CD4-positive, alpha-beta T cell (primary cell): Measurements from ENCODE around the gene FAM13C. TPM values are rescaled to one million over a fixed set of nuclear protein-coding genes. Genes with fewer than 3 reads are reported as not detected.

Experiments used
- ATAC-seq: fragments of 200-7000 bp; cut with Tn5 transposase; one replicate; pipeline ENCODE4 v1.10.0; 2022; ENCODE audit warnings: mild to moderate bottlenecking; ENCODE audit not compliant: poor library complexity
- CTCF ChIA-PET: fragments of 350-600 bp; sonication (Branson Sonifier 250); formaldehyde crosslinking; loops from one replicate; lab custom pipeline; 2021; ENCODE audit warnings: antibody characterized with exemption, inconsistent platforms; lab: Charles Lee
- POLR2A ChIA-PET: fragments of 350-600 bp; sonication (Branson Sonifier 250); formaldehyde crosslinking; loops from one replicate; lab custom pipeline; 2021; ENCODE audit warnings: antibody characterized with exemption, inconsistent platforms; lab: Charles Lee
- DNase-seq, 14 experiments: peaks; one replicate each; pipeline ENCODE4 v3.0.0-alpha.2; 2013 to 2020; ENCODE audit warnings: mixed read lengths in 2 of 14
- H3K27ac ChIP-seq, 2 donors: one replicate each; pipeline versions ENCODE4 v1.5.1 to v1.7.0; 2013; ENCODE audit warnings: low read length in 2 of 2, low read depth in 1 of 2, mild to moderate bottlenecking in 1 of 2
- H3K27me3 ChIP-seq, 2 experiments: 1 replicate in 1 of 2; 2 replicates in 1 of 2; pipeline versions ENCODE4 v1.6.1 to v1.7.0; 2013; ENCODE audit warnings: low read length in 2 of 2, control low read depth in 1 of 2, mild to moderate bottlenecking in 1 of 2, moderate library complexity in 1 of 2; ENCODE audit not compliant: insufficient read depth in 2 of 2, control insufficient read depth in 1 of 2
- H3K36me3 ChIP-seq: one replicate; pipeline ENCODE4 v1.6.1; 2013; ENCODE audit warnings: low read length, control low read depth; ENCODE audit not compliant: insufficient read depth
- H3K4me1 ChIP-seq: one replicate; pipeline ENCODE4 v1.6.1; 2013; ENCODE audit warnings: low read length, control low read depth; ENCODE audit not compliant: insufficient read depth
- H3K4me3 ChIP-seq: one replicate; pipeline ENCODE4 v1.5.1; 2013; ENCODE audit warnings: mild to moderate bottlenecking, low read length, moderate library complexity
- H3K9me3 ChIP-seq, 2 experiments: 1 replicate in 1 of 2; 2 replicates in 1 of 2; pipeline versions ENCODE4 v1.6.1 to v1.7.0; 2013; ENCODE audit warnings: low read length in 2 of 2, mild to moderate bottlenecking in 2 of 2, control low read depth in 1 of 2, moderate library complexity in 1 of 2; ENCODE audit not compliant: control insufficient read depth in 1 of 2, insufficient read depth in 1 of 2
- H3K27ac Mint-ChIP-seq: one replicate; pipeline ENCODE4 v1.8.0; 2020; ENCODE audit warnings: mixed read lengths
- H3K27me3 Mint-ChIP-seq: one replicate; pipeline ENCODE4 v1.8.0; 2021; ENCODE audit warnings: mixed read lengths
- H3K36me3 Mint-ChIP-seq: one replicate; pipeline ENCODE4 v1.8.0; 2021; ENCODE audit warnings: low read depth, mixed read lengths
- H3K4me1 Mint-ChIP-seq: one replicate; pipeline ENCODE4 v1.8.0; 2021; ENCODE audit warnings: low read depth, mixed read lengths
- H3K4me3 Mint-ChIP-seq: one replicate; pipeline ENCODE4 v1.8.0; 2020; ENCODE audit warnings: mild to moderate bottlenecking, mixed read lengths
- H3K9me3 Mint-ChIP-seq: one replicate; pipeline ENCODE4 v1.8.0; 2020; ENCODE audit warnings: mixed read lengths
- CTCF ChIP-seq: fragments of 200-600 bp; IDR thresholded peaks from one replicate; pipeline ENCODE4 v1.8.0; 2022; ENCODE audit warnings: antibody characterized with exemption, mild to moderate bottlenecking
- intact Hi-C, 2 experiments: fragments of 100-400 bp; cut with DNase I in 1 of 2; cut with micrococcal nuclease in 1 of 2; formaldehyde crosslinking; loops; one replicate each; pipeline versions ENCODE4 v1.15.1 to v1.9.0; 2023 to 2025; cut with DNase I, micrococcal nuclease
- total RNA-seq, 174 experiments: library from RNA in 2 of 174; stranded (reverse) in 2 of 174; gene quantifications; one replicate each; pipeline ENCODE4 v1.2.3 and lab custom pipeline; 2021 to 2026

The FAM13C gene
- total RNA-seq, 2 experiments from 2014 or later: not detected

GRCh38 chr10:59301067-59301754 lies 61.1 kb downstream of the FAM13C start:
- DNase-seq: no peak
- H3K4me3 Mint-ChIP-seq: no peak overlapping the region
- Histone ChIP-seq H3K36me3 (no peaks in the 10 kb centered on the region), H3K4me3 (no peak overlapping the region), H3K9me3 (no peaks in the 10 kb centered on the region), H3K4me1 (no peaks in the 10 kb centered on the region), H3K27me3 (no peaks in the 10 kb centered on the region), H3K27ac (no peak overlapping the region)
- intact Hi-C loops: no loop called here
- ChIA-PET POLR2A (no interaction called here), CTCF (no interaction called here)
- TF ChIP-seq CTCF: no peak
- ATAC-seq: no peak
- no peaks in the 10 kb centered on the region for H3K9me3 Mint-ChIP-seq
- no peaks in the 10 kb centered on the region for H3K27me3 Mint-ChIP-seq
- H3K4me1 Mint-ChIP-seq: no peaks in the 10 kb centered on the region
- no peaks in the 10 kb centered on the region for H3K36me3 Mint-ChIP-seq
- H3K27ac Mint-ChIP-seq: no peak overlapping the region

- no peak overlapping the region for H3K4me3 Mint-ChIP-seq
- H3K27ac Mint-ChIP-seq: no peak overlapping the region
- TF ChIP-seq CTCF: no peak
- ATAC-seq (no peak), DNase-seq (no peak)
- CTCF ChIA-PET: no interaction called here
- no peaks in the 10 kb centered on the region for H3K36me3 Mint-ChIP-seq
- Histone ChIP-seq H3K9me3 (no peaks in the 10 kb centered on the region), H3K36me3 (no peaks in the 10 kb centered on the region), H3K4me3 (no peak overlapping the region), H3K4me1 (no peaks in the 10 kb centered on the region), H3K27me3 (no peaks in the 10 kb centered on the region), H3K27ac (no peak overlapping the region)
- POLR2A ChIA-PET: no interaction called here
- no peaks in the 10 kb centered on the region for H3K9me3 Mint-ChIP-seq
- intact Hi-C loops: no loop called here
- no peaks in the 10 kb centered on the region for H3K27me3 Mint-ChIP-seq
- no peaks in the 10 kb centered on the region for H3K4me1 Mint-ChIP-seq
These were observed 62.0 kb downstream of the FAM13C start for GRCh38 chr10:59300386-59300785.

GRCh38 chr10:59299933-59300332 lies 62.4 kb downstream of the FAM13C start:
- Histone ChIP-seq H3K4me3 (no peak overlapping the region), H3K27me3 (no peaks in the 10 kb centered on the region), H3K27ac (no peak overlapping the region), H3K4me1 (no peaks in the 10 kb centered on the region), H3K36me3 (no peaks in the 10 kb centered on the region), H3K9me3 (no peaks in the 10 kb centered on the region)
- no peak overlapping the region for H3K27ac Mint-ChIP-seq
- intact Hi-C loops: no loop called here
- POLR2A ChIA-PET: no interaction called here
- H3K27me3 Mint-ChIP-seq: no peaks in the 10 kb centered on the region
- H3K36me3 Mint-ChIP-seq: no peaks in the 10 kb centered on the region
- TF ChIP-seq CTCF: no peak
- no peak for DNase-seq
- H3K4me3 Mint-ChIP-seq: no peak overlapping the region
- CTCF ChIA-PET: no interaction called here
- H3K9me3 Mint-ChIP-seq: no peaks in the 10 kb centered on the region
- H3K4me1 Mint-ChIP-seq: no peaks in the 10 kb centered on the region
- ATAC-seq: no peak
